Endothelial cell of umbilical vein (primary cell): Measurements from ENCODE around the gene UBE2C. TPM values are rescaled to one million over a fixed set of nuclear protein-coding genes. Genes with fewer than 3 reads are reported as not detected.

Source experiments
- BruUV-seq: library from RNA; stranded (reverse); fragments of 400-500 nt; replicated peaks from 2 replicates; lab custom pipeline; 2021; lab: Mats Ljungman, UMichigan
- CTCF ChIA-PET: fragments of 300-600, 350-600 bp; sonication (Branson Sonifier 250); formaldehyde crosslinking; loops from one replicate; lab custom pipeline; 2021; ENCODE audit warnings: antibody characterized with exemption, inconsistent platforms; lab: Charles Lee
- POLR2A ChIA-PET: fragments of 300-600, 350-600 bp; sonication (Branson Sonifier 250); formaldehyde crosslinking; loops from one replicate; lab custom pipeline; 2021; ENCODE audit warnings: antibody characterized with exemption, inconsistent platforms; lab: Charles Lee
- DNase-seq: peaks from one replicate; pipeline ENCODE4 v3.0.0-alpha.2; 2011; ENCODE audit warnings: low read depth, low spot score
- FAIRE-seq: peaks from 2 replicates; lab custom pipeline; 2011; peaks lifted over from hg19 to GRCh38; lab: Jason Lieb, UNC
- H2AFZ ChIP-seq: 2 replicates; pipeline ENCODE4 v1.6.0; 2012; ENCODE audit warnings: low read depth, low read length, control low read depth, inconsistent platforms
- H3K27ac ChIP-seq: 2 replicates; pipeline ENCODE4 v1.5.1; 2011; ENCODE audit warnings: low read depth, mild to moderate bottlenecking, control low read depth, low read length, moderate library complexity; ENCODE audit not compliant: insufficient read depth
- H3K27me3 ChIP-seq, 2 experiments: 2 replicates each; pipeline versions ENCODE4 v1.6.0 to v1.6.1; 2011; ENCODE audit warnings: low read length in 2 of 2, mixed read lengths in 1 of 2; ENCODE audit not compliant: control insufficient read depth in 2 of 2, insufficient read depth in 2 of 2
- H3K36me3 ChIP-seq, 2 experiments: 2 replicates in 1 of 2; 3 replicates in 1 of 2; pipeline ENCODE4 v1.5.1; 2011; ENCODE audit warnings: low read length in 2 of 2, mild to moderate bottlenecking in 1 of 2, moderate library complexity in 1 of 2; ENCODE audit not compliant: control insufficient read depth in 2 of 2, insufficient read depth in 2 of 2; ENCODE audit errors: extremely low read depth in 1 of 2
- H3K4me1 ChIP-seq: 3 replicates; pipeline ENCODE4 v1.5.1; 2011; ENCODE audit warnings: mild to moderate bottlenecking, low read length; ENCODE audit not compliant: control insufficient read depth, insufficient read depth; ENCODE audit errors: extremely low read depth
- H3K4me2 ChIP-seq: 2 replicates; pipeline ENCODE4 v1.6.1; 2011; ENCODE audit warnings: low read length, control low read depth, mixed read lengths; ENCODE audit not compliant: insufficient read depth
- H3K4me3 ChIP-seq, 3 experiments: fragments of 200-600 bp in 1 of 3; sonication (generic), shearing (Covaris generic) in 1 of 3; replicated peaks in 1 of 3; 2 replicates each; pipeline ENCODE4 v1.5.1; 2011 to 2016; ENCODE audit warnings: control low read depth in 3 of 3, low read length in 3 of 3, mild to moderate bottlenecking in 2 of 3, inconsistent platforms in 1 of 3, low read depth in 1 of 3, moderate library complexity in 1 of 3; ENCODE audit not compliant: insufficient read depth in 1 of 3
- H3K79me2 ChIP-seq: 2 replicates; pipeline ENCODE4 v1.6.0; 2012; ENCODE audit warnings: low read length, inconsistent platforms; ENCODE audit not compliant: control insufficient read depth, insufficient read depth
- H3K9ac ChIP-seq: replicated peaks from 2 replicates; pipeline ENCODE3; 2011; ENCODE audit warnings: low read length, control low read depth; ENCODE audit not compliant: insufficient read depth; ENCODE audit errors: extremely low read depth
- H3K9me1 ChIP-seq: replicated peaks from 3 replicates; pipeline ENCODE4 v1.6.0; 2011; ENCODE audit warnings: mild to moderate bottlenecking, low read length; ENCODE audit not compliant: control insufficient read depth, insufficient read depth; ENCODE audit errors: extremely low read depth
- H3K9me3 ChIP-seq: replicated peaks from 2 replicates; pipeline ENCODE4 v1.5.1; 2012; ENCODE audit warnings: low read length, inconsistent platforms; ENCODE audit not compliant: control insufficient read depth, insufficient read depth
- H4K20me1 ChIP-seq: replicated peaks from 2 replicates; pipeline ENCODE3; 2011; ENCODE audit warnings: mild to moderate bottlenecking, low read length; ENCODE audit not compliant: control insufficient read depth, insufficient read depth; ENCODE audit errors: extremely low read depth
- CTCF ChIP-seq, 2 donors: IDR thresholded peaks; 1 replicate in 1 of 2; 2 replicates in 1 of 2; pipeline ENCODE4 v1.5.1; 2011; ENCODE audit warnings: low read length in 2 of 2, mild to moderate bottlenecking in 2 of 2, moderate library complexity in 2 of 2, control low read depth in 1 of 2, inconsistent platforms in 1 of 2, low read depth in 1 of 2; ENCODE audit not compliant: insufficient read depth in 1 of 2; ENCODE audit errors: extremely low read depth in 1 of 2
- EZH2 ChIP-seq: IDR thresholded peaks from 2 replicates; pipeline ENCODE4 v1.6.1; 2012; ENCODE audit warnings: borderline replicate concordance, low read depth, mild to moderate bottlenecking, moderate library complexity, low read length, inconsistent platforms; ENCODE audit not compliant: severe bottlenecking
- FOS ChIP-seq: IDR thresholded peaks from 2 replicates; pipeline ENCODE4 v1.6.1; 2011; ENCODE audit warnings: mild to moderate bottlenecking, low read length, moderate library complexity, borderline replicate concordance; ENCODE audit not compliant: insufficient read depth
- GATA2 ChIP-seq: IDR thresholded peaks from 2 replicates; pipeline ENCODE4 v1.7.0; 2011; ENCODE audit warnings: low read depth, mild to moderate bottlenecking, moderate library complexity, mixed read lengths, low read length; ENCODE audit not compliant: insufficient read length, insufficient read depth
- JUN ChIP-seq: IDR thresholded peaks from 2 replicates; pipeline ENCODE4 v1.6.1; 2011; ENCODE audit warnings: borderline replicate concordance, low read depth; ENCODE audit not compliant: insufficient read length, insufficient read depth
- MAX ChIP-seq: IDR thresholded peaks from 2 replicates; pipeline ENCODE4 v1.6.1; 2011; ENCODE audit not compliant: insufficient read depth, insufficient read length
- MYC ChIP-seq: IDR thresholded peaks from one replicate; pipeline ENCODE4 v1.6.1; 2011; ENCODE audit warnings: mild to moderate bottlenecking, low read depth, low read length
- POLR2A ChIP-seq: IDR thresholded peaks from 2 replicates; pipeline ENCODE4 v1.6.1; 2012; ENCODE audit warnings: low read depth, mild to moderate bottlenecking, control low read depth, low read length
- POLR2AphosphoS5 ChIP-seq: IDR thresholded peaks from 2 replicates; pipeline ENCODE4 v1.6.1; 2012; ENCODE audit warnings: low read depth, mild to moderate bottlenecking, control low read depth, low read length, moderate library complexity; ENCODE audit not compliant: insufficient read depth
- dilution Hi-C: fragments of 300-500 bp; cut with MboI; formaldehyde crosslinking; loops from one replicate; pipeline ENCODE4 v1.15.0; 2019; ENCODE audit warnings: low sequenced_read_pairs; ENCODE audit not compliant: extremely low pct_ligation_motif_present
- intact Hi-C: fragments of 100-400 bp; cut with micrococcal nuclease; formaldehyde crosslinking; loops from one replicate; pipeline ENCODE4 v1.10.0; 2022
- polyA plus RNA-seq, 4 experiments: library from polyadenylated mRNA; depleted of rRNA in 3 of 4; stranded (reverse) in 3 of 4; unstranded in 1 of 4; fragments of >200 nt; gene quantifications; 2 replicates each; pipeline versions ENCODE4 v1.2.1 to v1.2.3, GENCODE V29; 2011 to 2012; ENCODE audit warnings: missing spikeins in 1 of 4
- total RNA-seq: library from RNA; stranded (reverse); gene quantifications from 2 replicates; pipeline ENCODE4 v1.2.3, GENCODE V29; 2021

Gene UBE2C
- total and polyA plus RNA-seq, 2 donors (not counting 3 experiments of a cell fraction or from before 2014, with no cell fraction given), result 129 to 130 TPM

GRCh38 chr20:45832619-45833018 lies 20.2 kb downstream of the UBE2C start:
- no peak overlapping the region for H3K9ac ChIP-seq
- no peak overlapping the region for H3K27ac ChIP-seq
- ChIA-PET CTCF (interaction anchor here (1.5 kb wide), 1 partner anchor 33 kb away, joined by 11 read pairs; no protein-coding TSS in a partner anchor), POLR2A (no interaction called here)
- dilution Hi-C loops, result no loop called here
- no peaks in the 10 kb centered on the region for H3K79me2 ChIP-seq
- H2AFZ ChIP-seq, result peak overlapping the region; percentile 98
- H3K36me3 ChIP-seq, result no peaks in the 10 kb centered on the region
- TF ChIP-seq FOS (no peak), CTCF (IDR thresholded peaks at IDR 0.05; ENCODE audit: extremely low read depth in 1 of 2, insufficient read depth in 1 of 2, low read depth in 1 of 2, low read length in 2 of 2) (no peak), MYC (no peak), EZH2 (no peak), POLR2AphosphoS5 (no peak), POLR2A (no peak), MAX (no peak), GATA2 (no peak), JUN (no peak)
- H3K27me3 ChIP-seq, result no peaks in the 10 kb centered on the region
- no peaks in the 10 kb centered on the region for H3K9me1 ChIP-seq
- peaks cover 20% of the 10 kb centered on the region for H3K4me1 ChIP-seq
- FAIRE-seq, result no peak
- H3K4me3 ChIP-seq, result no peak overlapping the region
- no TSS peak for BruUV-seq
- H3K9me3 ChIP-seq, result no peaks in the 10 kb centered on the region
- intact Hi-C loops, result no loop called here
- H4K20me1 ChIP-seq, result no peaks in the 10 kb centered on the region
- no peak overlapping the region for H3K4me2 ChIP-seq
- no peak for DNase-seq
